ENCODE results near the gene DLAT.

DNA sequence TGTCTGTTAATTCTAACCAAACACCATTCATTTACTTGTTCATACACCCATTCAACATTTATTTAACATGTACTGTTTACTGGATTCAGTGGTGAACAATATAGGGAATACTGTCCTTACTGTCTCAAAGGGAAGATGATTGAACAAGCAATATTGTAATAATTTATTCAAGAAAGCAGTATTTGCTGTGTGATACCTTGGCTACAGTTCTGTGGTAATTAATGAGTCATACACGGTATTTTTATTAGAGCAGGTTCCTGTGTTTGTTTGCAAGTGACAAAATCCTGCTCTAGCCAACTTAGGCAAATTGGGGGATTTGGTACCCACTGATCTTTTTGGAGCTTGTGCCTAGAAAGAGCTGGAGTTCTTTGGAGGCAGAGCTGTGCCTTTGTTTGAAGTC, 32.9 kb downstream of the DLAT start:
- no peak for TF ChIP-seq ZEB2 (tag by site-specific recombination; IDR thresholded peaks at IDR 0.05)
- TF ChIP-seq ZNF76 (tag by site-specific recombination; IDR thresholded peaks at IDR 0.05; ENCODE audit: borderline replicate concordance, low read depth), result no peak
- no peak for TF ChIP-seq ZNF843 (tag by site-specific recombination; IDR thresholded peaks at IDR 0.05)
- TF ChIP-seq, protein P1, sequence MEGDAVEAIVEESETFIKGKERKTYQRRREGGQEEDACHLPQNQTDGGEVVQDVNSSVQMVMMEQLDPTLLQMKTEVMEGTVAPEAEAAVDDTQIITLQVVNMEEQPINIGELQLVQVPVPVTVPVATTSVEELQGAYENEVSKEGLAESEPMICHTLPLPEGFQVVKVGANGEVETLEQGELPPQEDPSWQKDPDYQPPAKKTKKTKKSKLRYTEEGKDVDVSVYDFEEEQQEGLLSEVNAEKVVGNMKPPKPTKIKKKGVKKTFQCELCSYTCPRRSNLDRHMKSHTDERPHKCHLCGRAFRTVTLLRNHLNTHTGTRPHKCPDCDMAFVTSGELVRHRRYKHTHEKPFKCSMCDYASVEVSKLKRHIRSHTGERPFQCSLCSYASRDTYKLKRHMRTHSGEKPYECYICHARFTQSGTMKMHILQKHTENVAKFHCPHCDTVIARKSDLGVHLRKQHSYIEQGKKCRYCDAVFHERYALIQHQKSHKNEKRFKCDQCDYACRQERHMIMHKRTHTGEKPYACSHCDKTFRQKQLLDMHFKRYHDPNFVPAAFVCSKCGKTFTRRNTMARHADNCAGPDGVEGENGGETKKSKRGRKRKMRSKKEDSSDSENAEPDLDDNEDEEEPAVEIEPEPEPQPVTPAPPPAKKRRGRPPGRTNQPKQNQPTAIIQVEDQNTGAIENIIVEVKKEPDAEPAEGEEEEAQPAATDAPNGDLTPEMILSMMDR (tag by site-specific recombination; IDR thresholded peaks at IDR 0.05), result no peak
- no peak for TF ChIP-seq ZNF394 (tag by site-specific recombination; IDR thresholded peaks at IDR 0.05; ENCODE audit: borderline replicate concordance)
- TF ChIP-seq ZNF501 (tag by site-specific recombination; IDR thresholded peaks at IDR 0.05), result no peak
- no peak for TF ChIP-seq KLF10 (tag by site-specific recombination; IDR thresholded peaks at IDR 0.05)
- TF ChIP-seq GLI4 (tag by site-specific recombination; IDR thresholded peaks at IDR 0.05), result no peak
- no peak for TF ChIP-seq ZNF670 (tag by site-specific recombination; IDR thresholded peaks at IDR 0.05; ENCODE audit: low read depth)
- no peak for TF ChIP-seq ZBTB7A (tag by site-specific recombination; IDR thresholded peaks at IDR 0.05; ENCODE audit: low read depth)
- no peak for TF ChIP-seq ZNF350 (tag by site-specific recombination; IDR thresholded peaks at IDR 0.05)
- TF ChIP-seq SETDB1 (IDR thresholded peaks at IDR 0.05; ENCODE audit: insufficient read length, low read length), result no peak
- TF ChIP-seq, protein P2, sequence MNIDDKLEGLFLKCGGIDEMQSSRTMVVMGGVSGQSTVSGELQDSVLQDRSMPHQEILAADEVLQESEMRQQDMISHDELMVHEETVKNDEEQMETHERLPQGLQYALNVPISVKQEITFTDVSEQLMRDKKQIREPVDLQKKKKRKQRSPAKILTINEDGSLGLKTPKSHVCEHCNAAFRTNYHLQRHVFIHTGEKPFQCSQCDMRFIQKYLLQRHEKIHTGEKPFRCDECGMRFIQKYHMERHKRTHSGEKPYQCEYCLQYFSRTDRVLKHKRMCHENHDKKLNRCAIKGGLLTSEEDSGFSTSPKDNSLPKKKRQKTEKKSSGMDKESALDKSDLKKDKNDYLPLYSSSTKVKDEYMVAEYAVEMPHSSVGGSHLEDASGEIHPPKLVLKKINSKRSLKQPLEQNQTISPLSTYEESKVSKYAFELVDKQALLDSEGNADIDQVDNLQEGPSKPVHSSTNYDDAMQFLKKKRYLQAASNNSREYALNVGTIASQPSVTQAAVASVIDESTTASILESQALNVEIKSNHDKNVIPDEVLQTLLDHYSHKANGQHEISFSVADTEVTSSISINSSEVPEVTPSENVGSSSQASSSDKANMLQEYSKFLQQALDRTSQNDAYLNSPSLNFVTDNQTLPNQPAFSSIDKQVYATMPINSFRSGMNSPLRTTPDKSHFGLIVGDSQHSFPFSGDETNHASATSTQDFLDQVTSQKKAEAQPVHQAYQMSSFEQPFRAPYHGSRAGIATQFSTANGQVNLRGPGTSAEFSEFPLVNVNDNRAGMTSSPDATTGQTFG (tag by site-specific recombination; IDR thresholded peaks at IDR 0.05; ENCODE audit: borderline replicate concordance), result no peak

Data from HEK293 (cell line).